Measurements from ENCODE around the gene PSMB1. TPM values are rescaled to one million over a fixed set of nuclear protein-coding genes. Genes with fewer than 3 reads are reported as not detected.

The PSMB1 gene
- total and polyA plus RNA-seq, 2 donors (not counting 1 experiment from before 2014, with no cell fraction given) = 94.3 to 134 TPM

GRCh38 chr6:170542031-170542719, 10.9 kb downstream of the PSMB1 start:
- peaks cover 62% of the 10 kb centered on the region for H3K79me2 ChIP-seq (ENCODE audit: control insufficient read depth, insufficient read depth, low read length)
- H3K9ac ChIP-seq (ENCODE audit: low read length) = no peak overlapping the region
- H3K4me3 ChIP-seq (ENCODE audit: control extremely low read depth in 1 of 5, extremely low read depth in 1 of 5, insufficient read depth in 1 of 5, low read depth in 2 of 5, low read length in 4 of 5) = no peak overlapping the region
- no peaks in the 10 kb centered on the region for H3K27me3 ChIP-seq (replicated peaks in 1 of 4; ENCODE audit: control extremely low read depth in 1 of 4, control insufficient read depth in 3 of 4, insufficient read depth in 4 of 4, low read length in 3 of 4)
- no peaks in the 10 kb centered on the region for H3K4me1 ChIP-seq (ENCODE audit: control insufficient read depth in 2 of 2, insufficient read depth in 2 of 2, low read length in 2 of 2)
- no peak for ATAC-seq (ENCODE audit: low read depth)
- 100% methylated on average over 4 of the region's 10 CpGs for WGBS (ENCODE audit: insufficient coverage)
- no peak for DNase-seq
- Mint-ChIP-seq H3K27ac (no peak overlapping the region), H3K9me3 (ENCODE audit: insufficient read depth) (no peaks in the 10 kb centered on the region), H3K27me3 (no peaks in the 10 kb centered on the region), H3K4me1 (peaks cover 18% of the 10 kb centered on the region), H3K4me3 (no peak overlapping the region)
- ChIA-PET POLR2A (no interaction called here), CTCF (interaction anchor here (4.6 kb wide), 1 partner anchor 13 kb away, joined by 22 read pairs; no protein-coding TSS in a partner anchor)
- H3K9me3 ChIP-seq (ENCODE audit: control extremely low read depth in 1 of 3, control insufficient read depth in 2 of 3, insufficient read depth in 1 of 3, low read length in 2 of 3) = no peaks in the 10 kb centered on the region
- H3K36me3 ChIP-seq (replicated peaks in 1 of 2; ENCODE audit: control extremely low read depth in 1 of 2, control insufficient read depth in 1 of 2, extremely low read depth in 1 of 2, insufficient read depth in 2 of 2, low read length in 1 of 2) = peaks cover 2 to 87% of the 10 kb centered on the region in 2 experiments
- TF ChIP-seq CTCF (IDR thresholded peaks at IDR 0.05) (no peak), EZH2 (IDR thresholded peaks at IDR 0.05; ENCODE audit: borderline replicate concordance, insufficient read depth, low read depth, low read length, poor library complexity, severe bottlenecking) (no peak)
- H3K27ac ChIP-seq (ENCODE audit: low read length in 2 of 2) = no peak overlapping the region
- H2AFZ ChIP-seq (ENCODE audit: insufficient read depth, low read depth, low read length, poor library complexity, severe bottlenecking) = no peak overlapping the region
- intact Hi-C loops (cut with micrococcal nuclease) = no loop called here
- H3K4me2 ChIP-seq (replicated peaks; ENCODE audit: low read depth, low read length, poor library complexity, severe bottlenecking) = no peak overlapping the region
- peaks cover 56% of the 10 kb centered on the region for H4K20me1 ChIP-seq (ENCODE audit: control insufficient read depth, insufficient read depth, low read length, poor library complexity, severe bottlenecking)

- no peak overlapping the region for H3K4me3 Mint-ChIP-seq
- TF ChIP-seq CTCF (IDR thresholded peaks at IDR 0.05) (no peak), EZH2 (IDR thresholded peaks at IDR 0.05; ENCODE audit: borderline replicate concordance, insufficient read depth, low read depth, low read length, poor library complexity, severe bottlenecking) (no peak)
- Histone ChIP-seq H2AFZ (ENCODE audit: insufficient read depth, low read depth, low read length, poor library complexity, severe bottlenecking) (no peak overlapping the region), H3K36me3 (replicated peaks in 1 of 2; ENCODE audit: control extremely low read depth in 1 of 2, control insufficient read depth in 1 of 2, extremely low read depth in 1 of 2, insufficient read depth in 2 of 2, low read length in 1 of 2) (peaks cover 0 to 81% of the 10 kb centered on the region in 2 experiments), H3K27me3 (replicated peaks in 1 of 4; ENCODE audit: control extremely low read depth in 1 of 4, control insufficient read depth in 3 of 4, insufficient read depth in 4 of 4, low read length in 3 of 4) (no peaks in the 10 kb centered on the region), H4K20me1 (ENCODE audit: control insufficient read depth, insufficient read depth, low read length, poor library complexity, severe bottlenecking) (peaks cover 42% of the 10 kb centered on the region), H3K4me1 (ENCODE audit: control insufficient read depth in 2 of 2, insufficient read depth in 2 of 2, low read length in 2 of 2) (no peaks in the 10 kb centered on the region), H3K4me3 (ENCODE audit: control extremely low read depth in 1 of 5, extremely low read depth in 1 of 5, insufficient read depth in 1 of 5, low read depth in 2 of 5, low read length in 4 of 5) (no peak overlapping the region), H3K79me2 (ENCODE audit: control insufficient read depth, insufficient read depth, low read length) (peaks cover 21% of the 10 kb centered on the region), H3K27ac (ENCODE audit: low read length in 2 of 2) (no peak overlapping the region), H3K4me2 (replicated peaks; ENCODE audit: low read depth, low read length, poor library complexity, severe bottlenecking) (no peak overlapping the region), H3K9me3 (ENCODE audit: control extremely low read depth in 1 of 3, control insufficient read depth in 2 of 3, insufficient read depth in 1 of 3, low read length in 2 of 3) (no peaks in the 10 kb centered on the region), H3K9ac (ENCODE audit: low read length) (no peak overlapping the region)
- no peak overlapping the region for H3K27ac Mint-ChIP-seq
- ATAC-seq (ENCODE audit: low read depth) = no peak
- CTCF ChIA-PET = interaction anchor here (4.6 kb wide), 1 partner anchor 8 kb away, joined by 22 read pairs; no protein-coding TSS in a partner anchor
- no peak for DNase-seq
- POLR2A ChIA-PET = no interaction called here
- WGBS (ENCODE audit: insufficient coverage) = 100% methylated on average over 3 of the region's 4 CpGs
- peaks cover 18% of the 10 kb centered on the region for H3K4me1 Mint-ChIP-seq
- no peaks in the 10 kb centered on the region for H3K27me3 Mint-ChIP-seq
- no peaks in the 10 kb centered on the region for H3K9me3 Mint-ChIP-seq (ENCODE audit: insufficient read depth)
- intact Hi-C loops (cut with micrococcal nuclease) = no loop called here
These were observed 15.8 kb downstream of the PSMB1 start for GRCh38 chr6:170537329-170537728.
